Measurements from ENCODE around the gene SEMA4B.
A peak's percentile ranks its signal among the peaks of the same experiment; 100 is the strongest.
"Not testable (repeated sequence)": the region's sequence is repeated elsewhere in the genome, so short reads cannot be mapped to it uniquely, and the experiment has no call there.

SEMA4B gene

DNA sequence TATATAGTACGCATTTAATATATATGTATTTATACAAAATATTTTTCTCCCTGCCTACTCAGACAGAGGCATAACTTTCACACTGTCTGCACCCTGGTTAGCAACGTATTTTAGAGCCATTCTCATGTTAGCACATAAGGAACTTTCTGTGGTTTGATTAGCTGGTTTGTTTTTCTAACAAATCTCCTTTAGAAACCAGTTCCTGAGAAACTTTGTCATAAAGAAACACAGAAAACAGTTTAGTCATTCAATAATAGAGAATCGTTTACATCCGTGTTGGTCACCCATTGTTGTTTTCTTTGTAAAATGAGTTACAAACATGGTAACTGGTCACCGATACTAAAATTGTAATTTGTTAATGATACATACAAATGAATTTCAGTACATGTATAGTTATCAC is 58.4 kb downstream of the SEMA4B start:
- DNase-seq (ENCODE audit: low read depth), result no peak

- not testable (repeated sequence) for DNase-seq (ENCODE audit: low read depth)
Observed at GRCh38 chr15:90260731-90261130, 59.6 kb downstream of the SEMA4B start.

- no peak for DNase-seq (ENCODE audit: low read depth)
Observed at GRCh38 chr15:90261811-90262210, 60.7 kb downstream of the SEMA4B start.

DNA sequence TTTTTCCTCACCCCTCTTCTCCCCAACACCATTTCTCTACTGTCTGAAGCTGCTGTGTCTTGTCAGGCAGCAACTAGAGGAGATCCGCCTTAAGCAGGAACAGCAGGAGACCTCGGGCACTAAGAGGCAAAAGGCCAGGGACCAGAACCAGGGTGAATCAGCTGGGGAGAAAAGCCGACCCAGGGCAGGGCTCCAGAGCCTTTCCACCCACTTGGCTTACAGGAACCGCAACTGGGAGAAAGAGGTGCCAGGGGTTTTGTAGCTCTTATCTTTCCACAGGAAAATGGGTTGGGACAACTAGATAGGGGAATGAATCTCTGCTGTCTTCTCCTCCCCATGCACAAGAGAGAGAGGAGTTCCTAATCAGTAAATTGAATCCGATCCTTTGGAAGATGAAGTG is 61.3 kb downstream of the SEMA4B start:
- no peak for DNase-seq (ENCODE audit: low read depth)

- no peak for DNase-seq (ENCODE audit: low read depth)
Observed at GRCh38 chr15:90264671-90265070, 63.5 kb downstream of the SEMA4B start.

GRCh38 chr15:90265271-90266060 is 64.3 kb downstream of the SEMA4B start, which contains the start of gene NGRN:
Gene NGRN (plus strand): TSS chr15:90265672. CDS start chr15:90265713, 41 bp downstream.
- DNase-seq (ENCODE audit: low read depth), result peak; percentile 84

- DNase-seq (ENCODE audit: low read depth), result no peak
Observed at GRCh38 chr15:90266061-90266431, 64.9 kb downstream of the SEMA4B start.

DNA sequence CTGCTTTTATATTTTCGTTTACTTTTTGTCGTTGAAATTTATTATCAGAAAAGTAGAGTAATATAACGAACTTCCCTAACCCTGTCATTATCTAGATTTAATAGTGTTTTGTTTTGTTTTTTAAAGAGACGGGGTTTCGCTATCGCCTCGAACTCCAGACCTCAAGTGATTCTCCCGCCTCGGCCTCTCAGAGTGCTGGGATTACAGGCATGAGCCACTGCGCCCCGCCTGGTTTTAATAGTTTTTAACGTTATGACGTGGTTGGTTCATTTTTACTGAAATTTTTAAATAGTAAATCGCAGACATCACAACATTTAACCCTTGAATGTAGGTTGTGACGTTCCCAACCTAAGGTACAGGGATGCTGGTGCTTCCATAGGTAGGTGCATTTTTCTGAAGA is 65.4 kb downstream of the SEMA4B start:
- DNase-seq (ENCODE audit: low read depth), result no peak

DNA sequence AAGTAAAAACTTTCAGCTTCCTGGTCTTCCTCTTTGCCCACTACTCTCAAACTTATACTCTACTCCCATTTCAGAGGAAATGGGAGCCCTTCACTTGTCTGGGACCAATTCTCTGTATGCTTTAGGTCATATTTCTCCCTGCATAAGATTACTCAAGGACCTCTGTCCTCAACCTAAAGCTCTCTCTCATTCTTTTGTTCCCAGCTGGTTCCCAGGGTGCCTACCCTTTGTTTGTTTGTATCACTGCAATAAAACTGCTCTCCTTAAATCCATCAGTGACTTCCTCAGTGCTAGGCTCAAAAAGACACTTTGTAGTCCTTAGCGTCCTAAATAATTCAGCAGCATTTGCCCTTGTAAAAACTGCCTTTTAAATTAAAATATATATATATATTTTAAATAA is 67.3 kb downstream of the SEMA4B start:
- no peak for DNase-seq (ENCODE audit: low read depth)

DNA sequence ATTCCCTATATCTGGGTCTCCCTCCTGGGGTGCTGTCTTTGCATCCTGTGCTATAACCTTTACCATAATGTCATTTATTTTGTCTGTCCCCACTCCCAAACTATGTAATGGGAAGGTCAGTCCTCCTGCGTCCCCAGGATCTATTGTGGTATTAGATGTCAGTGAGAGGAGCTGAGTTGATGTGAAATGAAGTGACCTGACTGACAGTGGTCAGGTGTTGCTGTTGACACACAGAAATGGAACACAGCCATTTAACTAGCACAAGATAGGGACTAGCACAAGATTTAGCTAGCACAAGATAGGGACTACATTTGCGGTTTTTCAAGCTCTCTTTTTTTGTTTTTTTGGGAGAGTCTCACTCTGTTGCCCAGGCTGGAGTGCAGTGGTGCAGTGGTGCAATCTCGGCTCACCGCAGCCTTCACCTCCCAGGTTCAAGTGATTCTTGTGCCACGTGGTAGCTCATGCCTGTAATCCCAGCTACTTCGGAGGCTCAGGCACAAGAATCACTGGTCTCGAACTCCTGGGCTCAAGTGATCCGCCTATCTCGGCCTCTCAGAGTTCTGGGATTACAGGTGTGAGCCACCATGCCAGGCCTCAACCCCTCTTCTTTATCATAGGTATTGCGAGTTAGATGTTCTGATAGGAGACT is 69.5 kb downstream of the SEMA4B start:
- no peak for DNase-seq (ENCODE audit: low read depth)

DNA sequence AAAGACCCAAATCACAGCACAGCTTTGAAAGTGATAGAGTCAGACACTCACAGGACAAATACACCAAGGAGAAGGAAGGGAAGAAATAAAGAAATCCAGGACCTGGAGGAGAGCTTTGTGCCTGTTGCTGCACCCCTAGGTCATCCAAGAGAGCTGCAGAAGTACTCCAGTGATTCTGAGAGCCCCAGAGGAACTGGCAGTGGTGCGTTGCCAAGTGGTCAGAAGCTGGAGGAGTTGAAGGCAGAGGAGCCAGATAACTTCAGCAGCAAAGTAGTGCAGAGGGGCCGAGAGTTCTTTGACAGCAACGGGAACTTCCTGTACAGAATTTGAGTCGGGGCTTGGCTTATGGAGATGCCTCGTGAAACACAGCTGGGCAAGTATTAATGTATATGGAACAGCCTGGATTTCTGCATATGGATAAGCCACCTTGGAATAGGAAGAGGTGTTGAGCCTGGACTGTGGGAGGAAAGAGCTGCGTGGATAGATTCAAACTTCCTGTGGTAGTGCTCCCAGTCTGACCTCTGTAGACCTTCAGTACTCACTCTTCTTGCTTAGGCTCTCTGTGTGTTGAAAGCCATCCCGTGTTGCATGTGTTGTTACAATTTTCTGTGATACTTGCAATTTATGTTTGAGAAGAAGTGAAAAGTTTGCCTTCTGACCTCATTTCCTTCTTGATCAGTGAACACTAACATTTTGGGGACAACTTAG is 70.5 kb downstream of the SEMA4B start:
- DNase-seq (ENCODE audit: low read depth), result no peak

- DNase-seq (ENCODE audit: low read depth), result not testable (repeated sequence)
Observed at GRCh38 chr15:90278467-90278866, 77.3 kb downstream of the SEMA4B start.

Data from stimulated activated CD8-positive, alpha-beta memory T cell treated with anti-CD3 and anti-CD28 coated beads, Interleukin-7, amount 100 ng/mL, for 24 hours (primary cell).